K562 (cell line): ENCODE measurements around the gene DNAJC25. TPM values are rescaled to one million over a fixed set of nuclear protein-coding genes. Genes with fewer than 3 reads are reported as not detected.

Source experiments
- ATAC-seq: fragments of 200-7000 bp; cut with Tn5 transposase; 3 replicates; pipeline ENCODE4 v1.9.1; 2020; ENCODE audit warnings: moderate library complexity
- BruUV-seq: library from RNA; stranded (reverse); fragments of 400-500 nt; replicated peaks from 2 replicates; lab custom pipeline; 2021; lab: Mats Ljungman, UMichigan
- CTCF ChIA-PET: fragments of 300-600 bp; formaldehyde crosslinking; extraction: SDS; loops from one replicate; lab custom pipeline; 2021; ENCODE audit warnings: low intra/inter-chr PET ratio; lab: Yijun Ruan, JAX
- POLR2A ChIA-PET: fragments of 300-600, 350-650 bp; sonication (Branson Sonifier 250); formaldehyde crosslinking; extraction: SDS; loops from one replicate; lab custom pipeline; 2021; ENCODE audit warnings: antibody characterized with exemption, inconsistent platforms; lab: Yijun Ruan, JAX
- DNase-seq, 4 experiments: peaks; one replicate each; pipeline versions ENCODE4 v3.0.0 to v3.0.0-alpha.2; 2011 to 2018; ENCODE audit warnings: low spot score in 3 of 4, mixed read lengths in 3 of 4; ENCODE audit errors: extremely low read depth in 1 of 4
- FAIRE-seq: peaks from 2 replicates; lab custom pipeline; 2011; peaks lifted over from hg19 to GRCh38; lab: Jason Lieb, UNC
- H2AFZ ChIP-seq: 2 replicates; pipeline ENCODE4 v1.6.0; 2011; ENCODE audit warnings: low read depth, low read length, control low read depth, inconsistent platforms
- H3K27ac ChIP-seq: fragments of 200-600 bp; 3 replicates; pipeline ENCODE4 v1.8.0; 2011; ENCODE audit warnings: low read depth, mild to moderate bottlenecking, control low read depth, inconsistent platforms, low read length, moderate library complexity, mixed read lengths; ENCODE audit errors: extremely low read depth
- H3K27me3 ChIP-seq, 2 experiments: fragments of 300-600 bp in 1 of 2; 2 replicates in 1 of 2; 3 replicates in 1 of 2; pipeline versions ENCODE4 v1.6.0 to v1.8.0; 2011; ENCODE audit warnings: inconsistent platforms in 2 of 2, low read length in 2 of 2, mild to moderate bottlenecking in 1 of 2, mixed read lengths in 1 of 2, moderate library complexity in 1 of 2; ENCODE audit not compliant: control insufficient read depth in 2 of 2, insufficient read depth in 2 of 2
- H3K36me3 ChIP-seq: fragments of 300-600 bp; 3 replicates; pipeline ENCODE4 v1.8.0; 2011; ENCODE audit warnings: mild to moderate bottlenecking, low read length, inconsistent platforms; ENCODE audit not compliant: control insufficient read depth, insufficient read depth
- H3K4me1 ChIP-seq, 2 experiments: fragments of 200-600 bp in 1 of 2; replicated peaks in 1 of 2; 2 replicates in 1 of 2; 3 replicates in 1 of 2; pipeline versions ENCODE4 v1.5.1 to v1.8.0; 2011; ENCODE audit warnings: inconsistent platforms in 2 of 2, low read length in 2 of 2, mild to moderate bottlenecking in 1 of 2, mixed read lengths in 1 of 2, moderate library complexity in 1 of 2; ENCODE audit not compliant: control insufficient read depth in 2 of 2, insufficient read depth in 2 of 2
- H3K4me2 ChIP-seq: 2 replicates; pipeline ENCODE4 v1.6.1; 2011; ENCODE audit warnings: low read length, control low read depth, inconsistent platforms, mixed read lengths; ENCODE audit not compliant: insufficient read depth
- H3K4me3 ChIP-seq: fragments of 200-600 bp; sonication (generic), shearing (Covaris generic); 2 replicates; pipeline ENCODE4 v1.5.1; 2016; ENCODE audit warnings: control low read depth, inconsistent platforms
- H3K79me2 ChIP-seq: fragments of 200-600 bp; 3 replicates; pipeline ENCODE4 v1.8.0; 2011; ENCODE audit warnings: low read length, inconsistent platforms; ENCODE audit not compliant: control insufficient read depth, insufficient read depth
- H3K9ac ChIP-seq, 2 experiments: 2 replicates each; pipeline versions ENCODE4 v1.6.0 to v1.6.1; 2011; ENCODE audit warnings: low read depth in 2 of 2, low read length in 2 of 2, control low read depth in 1 of 2, inconsistent platforms in 1 of 2, mild to moderate bottlenecking in 1 of 2, mixed read lengths in 1 of 2; ENCODE audit not compliant: insufficient read depth in 1 of 2
- H3K9me1 ChIP-seq: one replicate; pipeline ENCODE4 v1.6.0; 2011; ENCODE audit warnings: inconsistent platforms, mild to moderate bottlenecking, low read length, moderate library complexity; ENCODE audit not compliant: control insufficient read depth, insufficient read depth
- H3K9me3 ChIP-seq: replicated peaks from 2 replicates; pipeline ENCODE4 v1.5.1; 2011; ENCODE audit warnings: low read depth, low read length, inconsistent platforms; ENCODE audit not compliant: control insufficient read depth, insufficient read depth
- H4K20me1 ChIP-seq: replicated peaks from 2 replicates; pipeline ENCODE4 v1.6.1; 2011; ENCODE audit warnings: low read length, inconsistent platforms, mixed read lengths; ENCODE audit not compliant: control insufficient read depth, insufficient read depth
- POLR2B ChIP-seq: fragments of 450-650 bp; IDR thresholded peaks from 2 replicates; pipeline ENCODE4 v1.6.1; 2018; ENCODE audit warnings: low read depth; ENCODE audit not compliant: partially characterized antibody
- WGBS: fragments of 100-300 bp; shearing (Covaris generic); methylation state at CpG from one replicate; pipeline ENCODE4 v1.1.6; 2016; ENCODE audit warnings: low coverage, mixed read lengths; ENCODE audit not compliant: insufficient coverage; ENCODE audit errors: missing lambda C conversion rate; 5-methylcytosine and 5-hydroxymethylcytosine counted together
- in situ Hi-C: fragments of 300-500 bp; cut with MboI; formaldehyde crosslinking; loops from 4 replicates; pipeline ENCODE4 v1.15.0; 2018; ENCODE audit warnings: inconsistent platforms, mixed read lengths
- intact Hi-C: fragments of 100-400 bp; cut with micrococcal nuclease; formaldehyde crosslinking; loops from 2 replicates; pipeline ENCODE4 v1.14.2; 2022
- polyA plus RNA-seq, 8 experiments: library from polyadenylated mRNA; depleted of rRNA in 4 of 8; stranded (reverse) in 5 of 8; unstranded in 3 of 8; fragments of >200 nt; fragmentation: Nextera tagmentation in 2 of 8; fragmentation: Illumina TruSeq in 1 of 8; extraction: Ambion mirVana in 2 of 8; extraction: Trizol in 1 of 8; gene quantifications; 2 replicates each; pipeline versions ENCODE4 v1.2.1 to v1.2.3, GENCODE V29; 2011 to 2014; ENCODE audit warnings: inconsistent platforms in 1 of 8, missing spikeins in 1 of 8
- total RNA-seq, 7 experiments: library from RNA; depleted of rRNA in 6 of 7; stranded (reverse); fragments of >200 nt in 6 of 7; fragmentation: Illumina TruSeq in 2 of 7; extraction: Trizol in 2 of 7; gene quantifications; 2 replicates each; pipeline versions ENCODE4 v1.2.1 to v1.2.3, GENCODE V29; 2011 to 2021; ENCODE audit warnings: low replicate concordance in 1 of 7
- TF ChIP-seq, protein P1 (sequence below): fragments of 450-650 bp; IDR thresholded peaks from 2 replicates; pipeline ENCODE4 v1.6.1; 2018; ENCODE audit not compliant: partially characterized antibody

Gene DNAJC25
- total and polyA plus RNA-seq, 9 of the 15 experiments (the other 6 are each of a cell fraction or from before 2014, with no cell fraction given): 3.7 to 11.2 (median 7.1) TPM

DNA sequence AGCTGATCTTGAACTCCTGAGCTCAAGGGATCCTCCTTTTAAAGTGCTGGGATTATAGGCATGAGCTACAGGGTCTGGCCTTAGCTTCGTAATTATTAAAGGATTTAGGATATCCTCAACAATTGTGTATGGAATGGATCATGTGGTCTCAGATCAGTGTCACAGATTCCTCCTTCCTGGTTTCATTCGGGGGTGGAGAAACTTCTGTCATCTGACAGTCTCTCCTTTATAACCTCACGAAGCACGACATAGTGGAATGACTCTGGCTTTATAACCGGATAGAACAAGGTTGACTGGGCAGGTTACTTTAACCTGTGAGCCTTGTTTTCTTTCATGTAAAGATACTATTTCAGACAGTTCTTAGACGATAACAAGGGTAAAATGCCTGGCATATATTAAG, 25.9 kb downstream of the DNAJC25 start (continued):
- TF ChIP-seq, protein P1, sequence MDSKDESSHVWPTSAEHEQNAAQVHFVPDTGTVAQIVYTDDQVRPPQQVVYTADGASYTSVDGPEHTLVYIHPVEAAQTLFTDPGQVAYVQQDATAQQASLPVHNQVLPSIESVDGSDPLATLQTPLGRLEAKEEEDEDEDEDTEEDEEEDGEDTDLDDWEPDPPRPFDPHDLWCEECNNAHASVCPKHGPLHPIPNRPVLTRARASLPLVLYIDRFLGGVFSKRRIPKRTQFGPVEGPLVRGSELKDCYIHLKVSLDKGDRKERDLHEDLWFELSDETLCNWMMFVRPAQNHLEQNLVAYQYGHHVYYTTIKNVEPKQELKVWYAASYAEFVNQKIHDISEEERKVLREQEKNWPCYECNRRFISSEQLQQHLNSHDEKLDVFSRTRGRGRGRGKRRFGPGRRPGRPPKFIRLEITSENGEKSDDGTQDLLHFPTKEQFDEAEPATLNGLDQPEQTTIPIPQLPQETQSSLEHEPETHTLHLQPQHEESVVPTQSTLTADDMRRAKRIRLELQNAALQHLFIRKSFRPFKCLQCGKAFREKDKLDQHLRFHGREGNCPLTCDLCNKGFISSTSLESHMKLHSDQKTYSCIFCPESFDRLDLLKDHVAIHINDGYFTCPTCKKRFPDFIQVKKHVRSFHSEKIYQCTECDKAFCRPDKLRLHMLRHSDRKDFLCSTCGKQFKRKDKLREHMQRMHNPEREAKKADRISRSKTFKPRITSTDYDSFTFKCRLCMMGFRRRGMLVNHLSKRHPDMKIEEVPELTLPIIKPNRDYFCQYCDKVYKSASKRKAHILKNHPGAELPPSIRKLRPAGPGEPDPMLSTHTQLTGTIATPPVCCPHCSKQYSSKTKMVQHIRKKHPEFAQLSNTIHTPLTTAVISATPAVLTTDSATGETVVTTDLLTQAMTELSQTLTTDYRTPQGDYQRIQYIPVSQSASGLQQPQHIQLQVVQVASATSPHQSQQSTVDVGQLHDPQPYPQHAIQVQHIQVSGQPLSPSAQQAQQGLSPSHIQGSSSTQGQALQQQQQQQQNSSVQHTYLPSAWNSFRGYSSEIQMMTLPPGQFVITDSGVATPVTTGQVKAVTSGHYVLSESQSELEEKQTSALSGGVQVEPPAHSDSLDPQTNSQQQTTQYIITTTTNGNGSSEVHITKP: no peak
- TF ChIP-seq, all 486 proteins: peak for 0

DNA sequence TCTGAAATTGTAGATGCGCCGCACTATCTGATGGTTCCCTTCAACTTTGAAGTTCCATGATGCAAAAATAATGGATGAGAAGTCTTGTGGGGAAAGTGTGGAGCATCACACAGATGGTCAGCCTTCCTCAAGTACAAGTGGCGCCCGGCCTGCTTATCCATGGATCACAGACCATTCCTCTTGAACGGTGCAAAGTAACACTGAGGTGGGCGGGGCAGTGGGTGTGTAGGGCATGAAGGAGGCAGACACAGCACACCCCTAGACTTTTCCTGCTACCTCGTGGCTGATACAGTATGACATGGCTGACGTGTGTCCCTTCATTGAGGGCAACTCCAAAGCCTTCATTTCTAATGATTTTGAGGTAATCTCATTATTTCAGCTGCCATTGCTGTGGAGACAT, 27.8 kb downstream of the DNAJC25 start:
- no peak overlapping the region for H3K4me3 ChIP-seq
- no peaks in the 10 kb centered on the region for H3K9me3 ChIP-seq
- FAIRE-seq: peak; percentile 11
- 52% methylated on average over 8 of the region's 8 CpGs for WGBS
- H4K20me1 ChIP-seq: no peaks in the 10 kb centered on the region
- ChIA-PET CTCF (no interaction called here), POLR2A (no interaction called here)
- H3K9me1 ChIP-seq: no peaks in the 10 kb centered on the region
- H3K36me3 ChIP-seq: peaks cover 15% of the 10 kb centered on the region; the same call in 2 of the 3 replicates
- in situ Hi-C loops (no loop called here), intact Hi-C loops (no loop called here)
- DNase-seq: peak in 1 of 4 experiments; percentile 24
- H3K27me3 ChIP-seq: no peaks in the 10 kb centered on the region
- no peak overlapping the region for H3K4me2 ChIP-seq
- no peak for TF ChIP-seq POLR2B
- H3K79me2 ChIP-seq: peaks cover 17% of the 10 kb centered on the region; the same call in 2 of the 3 replicates
- H3K4me1 ChIP-seq: peaks cover 15 to 23% of the 10 kb centered on the region in 2 experiments; a peak in 4 of 5 replicates
- no peak overlapping the region for H3K9ac ChIP-seq
- H3K27ac ChIP-seq: no peak overlapping the region
- no peak for ATAC-seq
- no peak overlapping the region for H2AFZ ChIP-seq
- BruUV-seq: no TSS peak
